Lung (tissue), 12 donors: ENCODE measurements around the gene CAPN13. TPM values are rescaled to one million over a fixed set of nuclear protein-coding genes. Genes with fewer than 3 reads are reported as not detected.

Experiments used
- ATAC-seq: fragments of 200-7000 bp; cut with Tn5 transposase; one replicate; pipeline ENCODE4 v1.9.1; 2020; ENCODE audit warnings: moderate number of reproducible peaks; ENCODE audit not compliant: insufficient read depth, low FRiP score
- DNase-seq, 3 donors: peaks; one replicate each; pipeline ENCODE4 v3.0.0-alpha.2; 2013 to 2017
- H3K27ac ChIP-seq, 2 donors: one replicate each; pipeline ENCODE4 v1.5.1; 2013; ENCODE audit warnings: mild to moderate bottlenecking in 2 of 2, moderate library complexity in 2 of 2, control low read depth in 1 of 2, inconsistent platforms in 1 of 2, low read depth in 1 of 2, low read length in 1 of 2
- H3K27me3 ChIP-seq, 3 donors: one replicate each; pipeline ENCODE4 v1.5.1; 2013; ENCODE audit warnings: low read length in 2 of 3; ENCODE audit not compliant: control insufficient read depth in 3 of 3, insufficient read depth in 3 of 3
- H3K36me3 ChIP-seq, 4 donors: one replicate each; pipeline ENCODE4 v1.5.1; 2013; ENCODE audit warnings: low read length in 4 of 4, mild to moderate bottlenecking in 1 of 4, moderate library complexity in 1 of 4; ENCODE audit not compliant: control insufficient read depth in 4 of 4, insufficient read depth in 4 of 4
- H3K4me1 ChIP-seq, 5 donors: one replicate each; pipeline ENCODE4 v1.5.1; 2013; ENCODE audit warnings: low read length in 5 of 5, mild to moderate bottlenecking in 2 of 5, moderate library complexity in 1 of 5; ENCODE audit not compliant: control insufficient read depth in 5 of 5, insufficient read depth in 5 of 5
- H3K4me3 ChIP-seq: one replicate; pipeline ENCODE4 v1.5.1; 2013; ENCODE audit warnings: mild to moderate bottlenecking, control low read depth, moderate library complexity
- H3K9ac ChIP-seq, 2 donors: one replicate each; pipeline ENCODE4 v1.5.1; 2013; ENCODE audit warnings: low read length in 2 of 2, control low read depth in 1 of 2; ENCODE audit not compliant: insufficient read depth in 1 of 2
- H3K9me3 ChIP-seq, 4 donors: one replicate each; pipeline ENCODE4 v1.5.1; 2013; ENCODE audit warnings: low read length in 3 of 4, mild to moderate bottlenecking in 1 of 4, moderate library complexity in 1 of 4; ENCODE audit not compliant: control insufficient read depth in 4 of 4, insufficient read depth in 3 of 4
- CTCF ChIP-seq: IDR thresholded peaks from 2 replicates; pipeline ENCODE4 v1.5.1; 2012; ENCODE audit warnings: mild to moderate bottlenecking; ENCODE audit errors: control extremely low read depth, extremely low read depth
- WGBS, 2 donors: extraction: QIAGEN DNeasy Blood & Tissue Kit; methylation state at CpG; one replicate each; pipeline ENCODE4 v1.1.7; 2013; 5-methylcytosine and 5-hydroxymethylcytosine counted together
- polyA plus RNA-seq, 2 donors: library from polyadenylated mRNA; stranded (reverse); fragments of 200-250 nt; gene quantifications; one replicate each; pipeline ENCODE4 v1.2.1, GENCODE V29; 2013
- total RNA-seq, 2 donors: library from RNA; depleted of rRNA in 1 of 2; stranded (reverse); fragments of >200 nt in 1 of 2; gene quantifications; one replicate each; pipeline ENCODE4 v1.2.1, GENCODE V29; 2014 to 2021
- donor health status: control.
- donor health status: control.
- donor health status: Bipolar disorder and iron deficiency.
- donor health status: healthy.
- donor health status: DM: yes; HTN: yes; CAD: no.

CAPN13 gene
- total and polyA plus RNA-seq, 4 donors: 6.6 to 31.6 (median 8.2) TPM

DNA sequence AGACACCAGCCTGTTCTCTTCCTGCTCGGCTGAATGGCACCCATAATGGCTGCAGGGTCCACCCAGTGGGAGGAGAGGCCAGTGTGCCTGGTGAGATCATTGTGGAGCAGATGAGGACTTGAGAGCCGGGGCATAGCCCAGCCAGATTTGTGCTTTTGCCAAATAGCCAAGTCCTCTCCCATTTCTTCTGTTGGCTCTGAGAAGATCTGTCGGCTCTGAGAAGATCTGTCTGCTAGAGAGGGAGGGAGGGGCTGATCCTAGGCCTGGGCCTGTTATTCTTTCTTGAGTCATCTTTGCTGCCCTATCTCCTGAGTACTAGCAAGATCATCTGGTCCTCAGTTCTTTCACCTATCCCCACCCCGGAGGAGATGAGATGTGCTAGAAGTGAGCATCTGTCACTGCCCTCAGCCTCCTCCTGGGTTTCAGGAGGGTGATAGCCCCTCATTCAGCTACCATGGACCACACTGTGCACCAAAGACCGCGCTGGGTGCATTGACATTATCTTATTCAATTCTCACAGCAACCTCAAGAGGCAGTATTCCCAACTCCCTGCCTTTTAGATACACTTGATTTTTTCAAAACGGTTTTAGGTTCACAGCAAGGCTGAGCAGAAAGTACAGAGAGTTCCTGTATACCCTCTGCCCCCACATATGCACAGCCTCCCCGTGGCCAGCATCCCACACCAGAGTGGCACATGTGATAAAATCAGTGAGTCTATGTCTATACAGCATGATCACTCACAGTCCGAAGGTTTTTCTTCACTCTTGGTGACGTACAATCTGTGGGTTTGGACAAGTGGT, 98.6 kb downstream of the CAPN13 start:
- 70 to 75% methylated on average over 10 of the region's 10 CpGs for WGBS, 2 donors
- H3K4me3 ChIP-seq: no peak overlapping the region
- H3K4me1 ChIP-seq: peaks cover 0 to 6% (median 0%) of the 10 kb centered on the region in 5 donors
- H3K36me3 ChIP-seq: no peaks in the 10 kb centered on the region
- ATAC-seq (no peak), DNase-seq (no peak)
- H3K9ac ChIP-seq: no peak overlapping the region
- H3K27me3 ChIP-seq: no peaks in the 10 kb centered on the region
- peak overlapping the region in 1 of 2 donors; percentile 28 for H3K27ac ChIP-seq
- no peaks in the 10 kb centered on the region for H3K9me3 ChIP-seq
- TF ChIP-seq CTCF: no peak

- H3K9me3 ChIP-seq: peaks cover 0 to 3% (median 2%) of the 10 kb centered on the region in 4 donors
- DNase-seq: no peak
- no peak for TF ChIP-seq CTCF
- no peaks in the 10 kb centered on the region for H3K36me3 ChIP-seq
- ATAC-seq: no peak
- no peak overlapping the region for H3K27ac ChIP-seq
- 54 to 62% methylated on average over 8 of the region's 8 CpGs for WGBS, 2 donors
- H3K27me3 ChIP-seq: no peaks in the 10 kb centered on the region
- no peak overlapping the region for H3K9ac ChIP-seq
- H3K4me1 ChIP-seq: peaks cover 0 to 6% (median 0%) of the 10 kb centered on the region in 5 donors
- no peak overlapping the region for H3K4me3 ChIP-seq
Measured at GRCh38 chr2:30707304-30707903, 99.8 kb downstream of the CAPN13 start.

- no peak overlapping the region for H3K27ac ChIP-seq
- peak; percentile 82 for TF ChIP-seq CTCF
- ATAC-seq (peak; percentile 73), DNase-seq (peak; percentile 68 to 76 (median 74))
- peaks cover 0 to 6% (median 0%) of the 10 kb centered on the region in 5 donors for H3K4me1 ChIP-seq
- 53 to 64% methylated on average over 12 of the region's 12 CpGs for WGBS, 2 donors
- no peaks in the 10 kb centered on the region for H3K27me3 ChIP-seq
- H3K4me3 ChIP-seq: no peak overlapping the region
- H3K9me3 ChIP-seq: peaks cover 0 to 10% (median 4%) of the 10 kb centered on the region in 4 donors
- no peaks in the 10 kb centered on the region for H3K36me3 ChIP-seq
- no peak overlapping the region for H3K9ac ChIP-seq
Measured at GRCh38 chr2:30706534-30707303, 100.5 kb downstream of the CAPN13 start.
